Measurements from ENCODE around the gene ARL16. TPM values are rescaled to one million over a fixed set of nuclear protein-coding genes. Genes with fewer than 3 reads are reported as not detected.

ARL16 gene
- total RNA-seq, 1 experiment from 2014 or later: 46.7 TPM

DNA sequence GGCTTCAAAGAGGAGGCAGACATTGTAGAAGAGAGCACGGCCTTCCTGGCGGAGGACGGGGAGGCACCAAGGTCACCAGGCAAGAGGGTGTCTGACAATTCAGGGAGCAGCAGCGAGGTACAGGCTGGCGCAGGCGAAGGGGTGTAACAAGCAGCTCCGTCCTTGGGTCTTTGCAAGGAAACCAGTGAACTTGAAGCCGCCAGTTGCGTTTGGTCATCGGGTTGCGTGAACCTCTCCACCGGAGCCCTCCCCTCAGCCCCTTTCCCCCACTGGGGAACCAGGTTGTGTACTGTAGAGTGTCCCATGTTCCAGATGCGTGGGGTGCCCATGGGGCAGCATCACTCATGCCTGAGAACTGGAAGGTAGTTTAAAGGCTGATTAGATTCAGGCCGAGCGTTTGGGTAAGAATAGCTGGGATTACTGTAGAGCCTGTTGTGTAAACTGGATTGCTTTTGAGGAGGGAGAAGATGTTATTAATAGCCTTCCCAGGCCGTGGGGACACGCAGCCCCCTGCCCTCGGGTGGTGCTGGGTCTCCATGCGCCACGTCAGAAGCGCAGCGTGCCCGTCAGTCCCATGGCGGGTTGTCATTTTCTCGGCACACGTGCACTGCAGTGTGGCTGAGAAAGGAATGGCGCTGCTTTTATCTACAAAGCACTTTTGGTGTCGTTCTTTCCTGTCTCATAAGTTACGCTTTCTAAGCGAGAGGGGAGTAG, 22.1 kb upstream of the ARL16 start (continued):
- TF ChIP-seq ZNF121 (CRISPR knock-in tag; IDR thresholded peaks at IDR 0.05) (no peak), EMX1 (CRISPR knock-in tag; IDR thresholded peaks at IDR 0.05) (no peak)

DNA sequence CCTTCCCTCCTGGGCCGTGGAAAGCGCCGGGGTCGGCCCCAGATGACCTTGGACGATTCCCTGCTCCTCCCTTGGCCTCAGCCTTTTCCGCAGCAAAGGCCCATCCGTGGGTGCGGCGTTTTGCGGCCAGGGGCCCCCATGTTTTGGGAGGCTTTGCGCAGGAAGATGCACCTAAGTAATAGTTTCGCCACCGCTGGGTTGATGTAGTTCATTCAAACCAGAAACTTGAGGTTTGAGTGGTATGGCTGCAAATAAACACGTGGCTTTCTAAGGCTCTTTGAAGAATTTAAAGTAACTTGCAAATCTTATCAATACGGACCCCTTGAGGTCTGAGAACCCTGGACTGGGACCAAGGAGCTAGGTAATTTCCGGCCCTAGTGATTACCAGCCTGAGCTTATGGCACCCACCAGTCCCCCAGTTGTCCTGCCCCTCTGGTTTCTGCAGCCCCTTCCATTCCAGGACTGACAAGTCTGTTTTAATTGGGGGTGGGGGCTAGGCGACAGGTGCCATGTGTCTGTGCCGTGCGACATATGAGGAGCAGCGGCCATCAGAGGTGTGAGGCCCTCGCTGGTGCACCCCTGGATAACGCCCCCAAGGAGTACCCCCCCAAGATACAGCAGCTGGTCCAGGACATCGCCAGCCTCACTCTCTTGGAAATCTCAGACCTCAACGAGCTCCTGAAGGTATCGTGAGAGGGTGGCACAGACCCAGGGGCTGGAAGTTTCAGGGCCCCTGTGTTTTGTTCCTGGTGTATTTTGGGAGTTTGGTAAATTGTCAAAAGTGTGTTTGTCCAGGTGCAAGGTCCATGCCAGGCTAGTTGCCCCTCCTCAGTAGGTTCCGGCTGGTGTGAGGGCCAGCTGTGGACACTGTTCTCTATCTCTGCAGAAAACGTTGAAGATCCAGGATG, 20.4 kb upstream of the ARL16 start:
- Mint-ChIP-seq H3K4me3 (peak overlapping the region; percentile 75), H3K9me3 (no peaks in the 10 kb centered on the region), H3K27me3 (ENCODE audit: low read depth) (no peaks in the 10 kb centered on the region), H3K4me1 (peaks cover 18% of the 10 kb centered on the region), H3K36me3 (peaks cover 38% of the 10 kb centered on the region), H3K27ac (peak overlapping the region; percentile 82; the same call in 1 of the 2 replicates)
- CTCF ChIA-PET: interaction anchor here (1.0 to 2.2 kb wide), 6 partner anchors 10 to 316 kb away, joined by 3 to 13 read pairs (median 7); partner anchors contain the start of genes ARL16 and HGS
- ATAC-seq: no peak
- TF ChIP-seq ZNF263 (CRISPR knock-in tag; IDR thresholded peaks at IDR 0.05; ENCODE audit: low read depth): no peak
- 0 out of 2 replicates have a peak, but pooled peaks have one; percentile 10 for TF ChIP-seq GABPB1 (CRISPR knock-in tag; IDR thresholded peaks at IDR 0.05)
- DNase-seq (ENCODE audit: low spot score): no peak
- POLR2A ChIA-PET: interaction anchor here (0.7 to 2.3 kb wide), 7 partner anchors 7 to 163 kb away, joined by 3 to 11 read pairs (median 4); partner anchors contain the start of genes ARL16, HGS and SLC25A10

DNA sequence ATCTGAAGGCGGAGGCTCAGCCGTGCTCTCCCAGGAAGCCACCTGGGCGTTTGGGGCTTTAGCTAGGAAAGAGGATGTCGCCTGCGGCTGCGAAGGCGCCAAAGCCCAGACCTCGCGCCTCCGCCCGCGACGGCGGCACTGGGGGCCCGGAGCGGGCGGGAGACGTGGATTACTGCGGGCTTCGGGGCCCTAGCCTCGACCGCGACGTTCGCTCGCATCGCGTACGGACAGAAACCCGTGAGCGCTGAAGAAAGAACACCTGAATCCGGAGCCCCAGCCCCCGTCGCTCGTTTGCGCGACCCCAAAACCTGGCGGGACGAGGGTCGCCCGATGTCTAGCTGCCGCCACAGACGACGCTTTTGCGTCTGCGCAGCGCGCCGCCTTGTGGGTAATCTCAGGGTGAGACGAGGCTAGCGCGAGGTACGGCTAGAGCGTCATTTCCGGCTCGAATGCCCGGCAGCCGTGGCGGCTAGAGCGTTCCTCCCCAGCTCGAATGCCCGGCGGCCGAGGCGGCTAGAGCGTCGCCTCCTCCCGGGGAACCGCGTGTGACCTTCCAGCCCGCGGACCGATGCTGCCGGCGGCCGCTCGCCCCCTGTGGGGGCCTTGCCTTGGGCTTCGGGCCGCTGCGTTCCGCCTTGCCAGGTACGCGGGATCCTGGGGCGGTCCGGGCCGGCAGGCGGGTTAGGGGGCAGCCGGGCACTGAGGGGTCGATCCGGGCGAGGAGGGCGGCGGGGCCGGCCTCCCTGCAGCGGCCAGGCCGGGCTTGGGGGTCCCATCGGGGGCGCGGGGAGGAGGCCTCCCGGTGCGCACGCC, 19.5 kb upstream of the ARL16 start, which contains the start of gene MRPL12:
MRPL12 (plus strand) TSS at position 434 of the 813 bp plus-strand sequence; CDS start at position 569, 135 bp downstream.
- peak; percentile 84 for ATAC-seq
- ChIA-PET CTCF (interaction anchor here (0.8 to 2.2 kb wide), 11 partner anchors 9 to 317 kb away, joined by 3 to 13 read pairs (median 4); partner anchors contain the start of genes ARL16, HGS and SLC25A10), POLR2A (interaction anchor here (0.6 to 2.3 kb wide), 9 partner anchors 8 to 222 kb away, joined by 3 to 11 read pairs (median 4); partner anchors contain the start of genes ARL16, HGS and SLC25A10)
- Mint-ChIP-seq H3K4me1 (peaks cover 16% of the 10 kb centered on the region), H3K4me3 (peak within 1 kb of the TSS; percentile 98), H3K9me3 (no peaks in the 10 kb centered on the region), H3K27me3 (ENCODE audit: low read depth) (no peaks in the 10 kb centered on the region), H3K36me3 (peaks cover 45% of the 10 kb centered on the region), H3K27ac (peak within 1 kb of the TSS; percentile 95)
- peak; percentile 94 for DNase-seq (ENCODE audit: low spot score)
- TF ChIP-seq, protein P1, sequence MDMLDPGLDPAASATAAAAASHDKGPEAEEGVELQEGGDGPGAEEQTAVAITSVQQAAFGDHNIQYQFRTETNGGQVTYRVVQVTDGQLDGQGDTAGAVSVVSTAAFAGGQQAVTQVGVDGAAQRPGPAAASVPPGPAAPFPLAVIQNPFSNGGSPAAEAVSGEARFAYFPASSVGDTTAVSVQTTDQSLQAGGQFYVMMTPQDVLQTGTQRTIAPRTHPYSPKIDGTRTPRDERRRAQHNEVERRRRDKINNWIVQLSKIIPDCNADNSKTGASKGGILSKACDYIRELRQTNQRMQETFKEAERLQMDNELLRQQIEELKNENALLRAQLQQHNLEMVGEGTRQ (CRISPR knock-in tag; IDR thresholded peaks at IDR 0.05): peak; percentile 52; the same call in 1 of the 2 replicates
- TF ChIP-seq, protein P2, sequence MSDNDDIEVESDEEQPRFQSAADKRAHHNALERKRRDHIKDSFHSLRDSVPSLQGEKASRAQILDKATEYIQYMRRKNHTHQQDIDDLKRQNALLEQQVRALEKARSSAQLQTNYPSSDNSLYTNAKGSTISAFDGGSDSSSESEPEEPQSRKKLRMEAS (CRISPR knock-in tag; IDR thresholded peaks at IDR 0.05): peak; percentile 96
- TF ChIP-seq RORB (CRISPR knock-in tag; IDR thresholded peaks at IDR 0.05) (no peak), TCF7 (CRISPR knock-in tag; IDR thresholded peaks at IDR 0.05; ENCODE audit: low read depth) (0 out of 2 replicates have a peak, but pooled peaks have one; percentile 45), SMAD4 (CRISPR knock-in tag; IDR thresholded peaks at IDR 0.05) (no peak), EMX1 (CRISPR knock-in tag; IDR thresholded peaks at IDR 0.05) (no peak), FOXP1 (CRISPR knock-in tag; IDR thresholded peaks at IDR 0.05; ENCODE audit: borderline replicate concordance) (peak; percentile 85), MYBL2 (CRISPR knock-in tag; IDR thresholded peaks at IDR 0.05) (peak; percentile 81; the same call in 1 of the 2 replicates), NR3C1 (CRISPR knock-in tag; conservative IDR thresholded peaks at IDR 0.05; ENCODE audit: low read depth) (no peak), ETV6 (CRISPR knock-in tag; IDR thresholded peaks at IDR 0.05) (peak; percentile 67), GRHL2 (CRISPR knock-in tag; IDR thresholded peaks at IDR 0.05; ENCODE audit: insufficient replicate concordance, severe bottlenecking) (no peak)
- TF ChIP-seq, protein P3, sequence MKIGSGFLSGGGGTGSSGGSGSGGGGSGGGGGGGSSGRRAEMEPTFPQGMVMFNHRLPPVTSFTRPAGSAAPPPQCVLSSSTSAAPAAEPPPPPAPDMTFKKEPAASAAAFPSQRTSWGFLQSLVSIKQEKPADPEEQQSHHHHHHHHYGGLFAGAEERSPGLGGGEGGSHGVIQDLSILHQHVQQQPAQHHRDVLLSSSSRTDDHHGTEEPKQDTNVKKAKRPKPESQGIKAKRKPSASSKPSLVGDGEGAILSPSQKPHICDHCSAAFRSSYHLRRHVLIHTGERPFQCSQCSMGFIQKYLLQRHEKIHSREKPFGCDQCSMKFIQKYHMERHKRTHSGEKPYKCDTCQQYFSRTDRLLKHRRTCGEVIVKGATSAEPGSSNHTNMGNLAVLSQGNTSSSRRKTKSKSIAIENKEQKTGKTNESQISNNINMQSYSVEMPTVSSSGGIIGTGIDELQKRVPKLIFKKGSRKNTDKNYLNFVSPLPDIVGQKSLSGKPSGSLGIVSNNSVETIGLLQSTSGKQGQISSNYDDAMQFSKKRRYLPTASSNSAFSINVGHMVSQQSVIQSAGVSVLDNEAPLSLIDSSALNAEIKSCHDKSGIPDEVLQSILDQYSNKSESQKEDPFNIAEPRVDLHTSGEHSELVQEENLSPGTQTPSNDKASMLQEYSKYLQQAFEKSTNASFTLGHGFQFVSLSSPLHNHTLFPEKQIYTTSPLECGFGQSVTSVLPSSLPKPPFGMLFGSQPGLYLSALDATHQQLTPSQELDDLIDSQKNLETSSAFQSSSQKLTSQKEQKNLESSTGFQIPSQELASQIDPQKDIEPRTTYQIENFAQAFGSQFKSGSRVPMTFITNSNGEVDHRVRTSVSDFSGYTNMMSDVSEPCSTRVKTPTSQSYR (CRISPR knock-in tag; IDR thresholded peaks at IDR 0.05): no peak
- TF ChIP-seq, protein P4, sequence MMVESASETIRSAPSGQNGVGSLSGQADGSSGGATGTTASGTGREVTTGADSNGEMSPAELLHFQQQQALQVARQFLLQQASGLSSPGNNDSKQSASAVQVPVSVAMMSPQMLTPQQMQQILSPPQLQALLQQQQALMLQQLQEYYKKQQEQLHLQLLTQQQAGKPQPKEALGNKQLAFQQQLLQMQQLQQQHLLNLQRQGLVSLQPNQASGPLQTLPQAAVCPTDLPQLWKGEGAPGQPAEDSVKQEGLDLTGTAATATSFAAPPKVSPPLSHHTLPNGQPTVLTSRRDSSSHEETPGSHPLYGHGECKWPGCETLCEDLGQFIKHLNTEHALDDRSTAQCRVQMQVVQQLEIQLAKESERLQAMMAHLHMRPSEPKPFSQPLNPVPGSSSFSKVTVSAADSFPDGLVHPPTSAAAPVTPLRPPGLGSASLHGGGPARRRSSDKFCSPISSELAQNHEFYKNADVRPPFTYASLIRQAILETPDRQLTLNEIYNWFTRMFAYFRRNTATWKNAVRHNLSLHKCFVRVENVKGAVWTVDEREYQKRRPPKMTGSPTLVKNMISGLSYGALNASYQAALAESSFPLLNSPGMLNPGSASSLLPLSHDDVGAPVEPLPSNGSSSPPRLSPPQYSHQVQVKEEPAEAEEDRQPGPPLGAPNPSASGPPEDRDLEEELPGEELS (CRISPR knock-in tag; IDR thresholded peaks at IDR 0.05): no peak
- TF ChIP-seq, protein P5, sequence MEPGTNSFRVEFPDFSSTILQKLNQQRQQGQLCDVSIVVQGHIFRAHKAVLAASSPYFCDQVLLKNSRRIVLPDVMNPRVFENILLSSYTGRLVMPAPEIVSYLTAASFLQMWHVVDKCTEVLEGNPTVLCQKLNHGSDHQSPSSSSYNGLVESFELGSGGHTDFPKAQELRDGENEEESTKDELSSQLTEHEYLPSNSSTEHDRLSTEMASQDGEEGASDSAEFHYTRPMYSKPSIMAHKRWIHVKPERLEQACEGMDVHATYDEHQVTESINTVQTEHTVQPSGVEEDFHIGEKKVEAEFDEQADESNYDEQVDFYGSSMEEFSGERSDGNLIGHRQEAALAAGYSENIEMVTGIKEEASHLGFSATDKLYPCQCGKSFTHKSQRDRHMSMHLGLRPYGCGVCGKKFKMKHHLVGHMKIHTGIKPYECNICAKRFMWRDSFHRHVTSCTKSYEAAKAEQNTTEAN (CRISPR knock-in tag; IDR thresholded peaks at IDR 0.05): 0 out of 2 replicates have a peak, but pooled peaks have one; percentile 70
- TF ChIP-seq, protein P6, sequence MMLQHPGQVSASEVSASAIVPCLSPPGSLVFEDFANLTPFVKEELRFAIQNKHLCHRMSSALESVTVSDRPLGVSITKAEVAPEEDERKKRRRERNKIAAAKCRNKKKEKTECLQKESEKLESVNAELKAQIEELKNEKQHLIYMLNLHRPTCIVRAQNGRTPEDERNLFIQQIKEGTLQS (CRISPR knock-in tag; conservative IDR thresholded peaks at IDR 0.05): no peak
- TF ChIP-seq, protein P7, sequence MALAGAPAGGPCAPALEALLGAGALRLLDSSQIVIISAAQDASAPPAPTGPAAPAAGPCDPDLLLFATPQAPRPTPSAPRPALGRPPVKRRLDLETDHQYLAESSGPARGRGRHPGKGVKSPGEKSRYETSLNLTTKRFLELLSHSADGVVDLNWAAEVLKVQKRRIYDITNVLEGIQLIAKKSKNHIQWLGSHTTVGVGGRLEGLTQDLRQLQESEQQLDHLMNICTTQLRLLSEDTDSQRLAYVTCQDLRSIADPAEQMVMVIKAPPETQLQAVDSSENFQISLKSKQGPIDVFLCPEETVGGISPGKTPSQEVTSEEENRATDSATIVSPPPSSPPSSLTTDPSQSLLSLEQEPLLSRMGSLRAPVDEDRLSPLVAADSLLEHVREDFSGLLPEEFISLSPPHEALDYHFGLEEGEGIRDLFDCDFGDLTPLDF (CRISPR knock-in tag; IDR thresholded peaks at IDR 0.05): no peak
